ENCODE data around the gene CKAP4. TPM values are rescaled to one million over a fixed set of nuclear protein-coding genes. Genes with fewer than 3 reads are reported as not detected.

The CKAP4 gene
- total and polyA plus RNA-seq, 9 of the 15 experiments (the other 6 are each of a cell fraction or from before 2014, with no cell fraction given), result 0.08 to 0.20 TPM; not detected in 7

- H3K27me3 ChIP-seq (ENCODE audit: control insufficient read depth in 2 of 2, insufficient read depth in 2 of 2, low read length in 2 of 2), result peaks cover 10 to 39% of the 10 kb centered on the region in 2 experiments; a peak in 4 of 5 replicates
- H3K4me1 ChIP-seq (replicated peaks in 1 of 2; ENCODE audit: control insufficient read depth in 2 of 2, insufficient read depth in 2 of 2, low read length in 2 of 2), result 0 out of 5 replicates have a peak, but pooled peaks cover 0 to 3% of the 10 kb centered on the region in 2 experiments
- 17% methylated on average over 7 of the region's 7 CpGs for WGBS (ENCODE audit: insufficient coverage, low coverage, missing lambda C conversion rate)
- in situ Hi-C loops (cut with MboI), result loop anchor here (5.0 to 10.0 kb wide), 3 partner anchors 54 to 814 kb away; no protein-coding TSS in a partner anchor
- H2AFZ ChIP-seq (ENCODE audit: low read depth, low read length), result no peak overlapping the region
- no peaks in the 10 kb centered on the region for H3K36me3 ChIP-seq (ENCODE audit: control insufficient read depth, insufficient read depth, low read length)
- POLR2A ChIA-PET, result interaction anchor here (0.9 kb wide), 2 partner anchors 9 to 33 kb away, joined by 3 read pairs; no protein-coding TSS in a partner anchor
- H3K9me3 ChIP-seq (replicated peaks; ENCODE audit: control insufficient read depth, insufficient read depth, low read depth, low read length), result no peaks in the 10 kb centered on the region
- intact Hi-C loops (cut with micrococcal nuclease), result loop anchor here (5.0 to 10.0 kb wide), 2 partner anchors 689 to 876 kb away; no protein-coding TSS in a partner anchor
- ATAC-seq, result no peak
- H3K9ac ChIP-seq (ENCODE audit: insufficient read depth in 1 of 2, low read depth in 2 of 2, low read length in 2 of 2), result no peak overlapping the region
- H3K4me3 ChIP-seq, result no peak overlapping the region
- BruUV-seq (replicated peaks), result no TSS peak
- H3K79me2 ChIP-seq (ENCODE audit: control insufficient read depth, insufficient read depth, low read length), result no peaks in the 10 kb centered on the region
- H3K27ac ChIP-seq (ENCODE audit: extremely low read depth, low read depth, low read length), result no peak overlapping the region
- DNase-seq (ENCODE audit: extremely low read depth in 1 of 4, low spot score in 3 of 4), result no peak
- no peak overlapping the region for H3K4me2 ChIP-seq (ENCODE audit: insufficient read depth, low read length)
- FAIRE-seq, result no peak
- peaks cover 4% of the 10 kb centered on the region; the same call in 1 of the 2 replicates for H4K20me1 ChIP-seq (replicated peaks; ENCODE audit: control insufficient read depth, insufficient read depth, low read length)
- CTCF ChIA-PET (ENCODE audit: low intra/inter-chr PET ratio), result interaction anchor here (0.6 to 2.3 kb wide), 2 partner anchors 613 to 692 kb away, joined by 3 to 10 read pairs; no protein-coding TSS in a partner anchor
- TF ChIP-seq GATA2 (CRISPR knock-in tag; IDR thresholded peaks at IDR 0.05), result no peak
- TF ChIP-seq YY1 (IDR thresholded peaks at IDR 0.05; ENCODE audit: borderline replicate concordance in 1 of 3, control insufficient read depth in 1 of 3, extremely low read depth in 1 of 3, insufficient read depth in 3 of 3, insufficient read length in 1 of 3, insufficient replicate concordance in 2 of 3, low read depth in 1 of 3, low read length in 2 of 3), result no peak
- TF ChIP-seq C11orf30 (IDR thresholded peaks at IDR 0.05; ENCODE audit: low read depth), result no peak
- no peak for TF ChIP-seq BRCA1 (IDR thresholded peaks at IDR 0.05)
- TF ChIP-seq BRCA1 (CRISPR knock-in tag; IDR thresholded peaks at IDR 0.05), result no peak
- no peak for TF ChIP-seq ZNF696 (CRISPR knock-in tag; conservative IDR thresholded peaks at IDR 0.05)
- TF ChIP-seq USF1 (CRISPR knock-in tag; IDR thresholded peaks at IDR 0.05), result no peak
- no peak for TF ChIP-seq ZNF134 (CRISPR knock-in tag; conservative IDR thresholded peaks at IDR 0.05)
- no peaks in the 10 kb centered on the region for H3K9me1 ChIP-seq (ENCODE audit: control insufficient read depth, insufficient read depth, low read length)
These were observed 19.5 kb downstream of the CKAP4 start for GRCh38 chr12:106228320-106228710.

All from K562 (cell line).